H9 (cell line): ENCODE data around the gene KAZN. TPM values are rescaled to one million over a fixed set of nuclear protein-coding genes. Genes with fewer than 3 reads are reported as not detected.

ENCODE experiments used
- DNase-seq: peaks from one replicate; pipeline ENCODE4 v3.0.0-alpha.2; 2017
- H2AFZ ChIP-seq: one replicate; pipeline ENCODE4 v1.6.1; 2013; ENCODE audit warnings: mild to moderate bottlenecking, low read length, control low read depth, moderate library complexity
- H2AK5ac ChIP-seq: 2 replicates; pipeline ENCODE4 v1.6.1; 2013; ENCODE audit warnings: low read length, control low read depth, mixed read lengths; ENCODE audit not compliant: insufficient read length
- H2BK120ac ChIP-seq: one replicate; pipeline ENCODE4 v1.6.1; 2013; ENCODE audit warnings: low read depth, mild to moderate bottlenecking, low read length, control low read depth, inconsistent platforms; ENCODE audit not compliant: poor library complexity, severe bottlenecking
- H2BK12ac ChIP-seq: 2 replicates; pipeline ENCODE4 v1.6.1; 2013; ENCODE audit warnings: low read length, control low read depth, mixed read lengths, low read depth; ENCODE audit not compliant: insufficient read length
- H2BK15ac ChIP-seq: 2 replicates; pipeline ENCODE4 v1.6.1; 2013; ENCODE audit warnings: low read depth, low read length, control low read depth
- H2BK20ac ChIP-seq: one replicate; pipeline ENCODE4 v1.6.1; 2013; ENCODE audit warnings: low read depth, mild to moderate bottlenecking, low read length, control low read depth, inconsistent platforms; ENCODE audit not compliant: poor library complexity, severe bottlenecking
- H2BK5ac ChIP-seq: 2 replicates; pipeline ENCODE4 v1.6.1; 2013; ENCODE audit warnings: low read length, control low read depth, mixed read lengths; ENCODE audit not compliant: insufficient read length
- H3K14ac ChIP-seq: 2 replicates; pipeline ENCODE4 v1.6.1; 2013; ENCODE audit warnings: low read length, control low read depth; ENCODE audit not compliant: insufficient read depth
- H3K18ac ChIP-seq: 2 replicates; pipeline ENCODE4 v1.6.1; 2013; ENCODE audit warnings: low read depth, mild to moderate bottlenecking, mixed read lengths, low read length, control low read depth; ENCODE audit not compliant: insufficient read length
- H3K23ac ChIP-seq: 2 replicates; pipeline ENCODE4 v1.6.1; 2013; ENCODE audit warnings: low read length, control low read depth, mixed read lengths, low read depth; ENCODE audit not compliant: insufficient read length
- H3K23me2 ChIP-seq: 2 replicates; pipeline ENCODE4 v1.6.1; 2013; ENCODE audit warnings: low read depth, mild to moderate bottlenecking, mixed read lengths, low read length, control low read depth; ENCODE audit not compliant: insufficient read length, poor library complexity, severe bottlenecking
- H3K27ac ChIP-seq: 2 replicates; pipeline ENCODE4 v1.5.1; 2013; ENCODE audit warnings: low read length, control low read depth, mixed read lengths, low read depth; ENCODE audit not compliant: insufficient read length
- H3K27me3 ChIP-seq: 2 replicates; pipeline ENCODE4 v1.6.1; 2013; ENCODE audit warnings: low read length, control low read depth, inconsistent platforms; ENCODE audit not compliant: insufficient read depth
- H3K4ac ChIP-seq: 2 replicates; pipeline ENCODE4 v1.6.1; 2013; ENCODE audit warnings: low read depth, mild to moderate bottlenecking, control low read depth, inconsistent platforms, low read length, moderate library complexity
- H3K4me1 ChIP-seq: 2 replicates; pipeline ENCODE4 v1.6.1; 2013; ENCODE audit warnings: low read length, control low read depth, inconsistent platforms; ENCODE audit not compliant: insufficient read depth
- H3K4me2 ChIP-seq: 2 replicates; pipeline ENCODE4 v1.6.1; 2013; ENCODE audit warnings: low read length, control low read depth, mixed read lengths; ENCODE audit not compliant: insufficient read length, insufficient read depth
- H3K56ac ChIP-seq: 2 replicates; pipeline ENCODE4 v1.6.1; 2013; ENCODE audit warnings: low read depth, mild to moderate bottlenecking, mixed read lengths, low read length, control low read depth; ENCODE audit not compliant: insufficient read length
- H3K79me1 ChIP-seq: 2 replicates; pipeline ENCODE4 v1.6.1; 2013; ENCODE audit warnings: low read depth, mild to moderate bottlenecking, moderate library complexity, low read length, control low read depth, inconsistent platforms; ENCODE audit not compliant: insufficient read depth, poor library complexity, severe bottlenecking
- H3K79me2 ChIP-seq: 2 replicates; pipeline ENCODE4 v1.6.1; 2013; ENCODE audit warnings: low read length, control low read depth, inconsistent platforms; ENCODE audit not compliant: insufficient read depth
- H3K9ac ChIP-seq: 2 replicates; pipeline ENCODE4 v1.6.1; 2013; ENCODE audit warnings: low read length, control low read depth, mixed read lengths; ENCODE audit not compliant: insufficient read length; ENCODE audit errors: extremely low read depth
- H3K9me3 ChIP-seq: one replicate; pipeline ENCODE4 v1.6.1; 2013; ENCODE audit warnings: low read depth, low read length, inconsistent platforms; ENCODE audit not compliant: control insufficient read depth
- H3T11ph ChIP-seq: one replicate; pipeline ENCODE4 v1.6.1; 2013; ENCODE audit warnings: mild to moderate bottlenecking, low read length, control low read depth, inconsistent platforms
- H4K20me1 ChIP-seq: one replicate; pipeline ENCODE4 v1.6.1; 2013; ENCODE audit not compliant: control insufficient read depth, insufficient read length, insufficient read depth
- H4K5ac ChIP-seq: 2 replicates; pipeline ENCODE4 v1.6.1; 2013; ENCODE audit warnings: low read depth, mild to moderate bottlenecking, mixed read lengths, low read length, control low read depth; ENCODE audit not compliant: insufficient read length
- H4K8ac ChIP-seq: replicated peaks from 2 replicates; pipeline ENCODE4 v1.6.1; 2013; ENCODE audit warnings: low read length, control low read depth, mixed read lengths, low read depth; ENCODE audit not compliant: insufficient read length
- H4K91ac ChIP-seq: 2 replicates; pipeline ENCODE4 v1.6.1; 2013; ENCODE audit warnings: low read depth, mild to moderate bottlenecking, moderate library complexity, mixed read lengths, low read length, control low read depth; ENCODE audit not compliant: insufficient read length
- H3K27ac Mint-ChIP-seq, 3 experiments: 2 replicates in 2 of 3; 3 replicates in 1 of 3; pipeline ENCODE4 v1.8.0; 2020 to 2021; ENCODE audit warnings: mixed read lengths in 3 of 3, mild to moderate bottlenecking in 1 of 3, moderate library complexity in 1 of 3
- H3K27me3 Mint-ChIP-seq: 2 replicates; pipeline ENCODE4 v1.8.0; 2021; ENCODE audit warnings: low read depth, mild to moderate bottlenecking, moderate library complexity, mixed read lengths
- H3K36me3 Mint-ChIP-seq, 3 experiments: 2 replicates in 2 of 3; 3 replicates in 1 of 3; pipeline ENCODE4 v1.8.0; 2020 to 2021; ENCODE audit warnings: low read depth in 3 of 3, mixed read lengths in 3 of 3; ENCODE audit not compliant: insufficient read depth in 1 of 3
- H3K4me1 Mint-ChIP-seq, 2 experiments: 2 replicates each; pipeline ENCODE4 v1.8.0; 2020; ENCODE audit warnings: mixed read lengths in 2 of 2
- H3K4me3 Mint-ChIP-seq, 2 experiments: 2 replicates in 1 of 2; 3 replicates in 1 of 2; pipeline ENCODE4 v1.8.0; 2020 to 2021; ENCODE audit warnings: mild to moderate bottlenecking in 2 of 2, mixed read lengths in 2 of 2, moderate library complexity in 1 of 2
- H3K9me3 Mint-ChIP-seq, 2 experiments: 2 replicates in 1 of 2; 3 replicates in 1 of 2; pipeline ENCODE4 v1.8.0; 2020; ENCODE audit warnings: mild to moderate bottlenecking in 2 of 2, mixed read lengths in 2 of 2, moderate library complexity in 1 of 2
- WGBS: extraction: QIAGEN DNeasy Blood & Tissue Kit; methylation state at CpG from one replicate; pipeline ENCODE4 v1.1.7; 2013; ENCODE audit warnings: missing lambda C conversion rate, low lambda C conversion rate, mixed read lengths; ENCODE audit not compliant: insufficient read length; ENCODE audit errors: extremely low coverage; 5-methylcytosine and 5-hydroxymethylcytosine counted together
- total RNA-seq: library from RNA; stranded (reverse); gene quantifications from 2 replicates; pipeline ENCODE4 v1.2.1, GENCODE V29; 2021
- TF ChIP-seq, protein P1 (sequence below): fragments of 200-600 bp; sonication (generic); conservative IDR thresholded peaks from 3 replicates; pipeline ENCODE4 v1.8.0; 2021; ENCODE audit warnings: antibody characterized with exemption, mild to moderate bottlenecking

The KAZN gene
- total RNA-seq, 1 experiment from 2014 or later, result 7.6 TPM

- H3K79me1 ChIP-seq, result no peaks in the 10 kb centered on the region
- no peak overlapping the region for H4K91ac ChIP-seq
- no peak overlapping the region for H2BK12ac ChIP-seq
- H3K27me3 ChIP-seq, result no peaks in the 10 kb centered on the region
- H3K23me2 ChIP-seq, result no peaks in the 10 kb centered on the region
- WGBS, result no CpG with 5 or more reads among the region's 6 CpGs
- H2BK15ac ChIP-seq, result no peak overlapping the region
- H3K4ac ChIP-seq, result no peak overlapping the region
- no peak overlapping the region for H4K5ac ChIP-seq
- no peak overlapping the region for H2AK5ac ChIP-seq
- Mint-ChIP-seq H3K4me3 (no peak overlapping the region), H3K36me3 (peaks cover 0 to 10% (median 3%) of the 10 kb centered on the region in 3 experiments; a peak in 4 of 7 replicates), H3K9me3 (peaks cover 4 to 7% of the 10 kb centered on the region in 2 experiments; a peak in 3 of 5 replicates), H3K27me3 (peaks cover 3% of the 10 kb centered on the region), H3K27ac (no peak overlapping the region), H3K4me1 (peaks cover 50 to 52% of the 10 kb centered on the region in 2 experiments)
- no peak overlapping the region for H3K23ac ChIP-seq
- no peaks in the 10 kb centered on the region for H3K79me2 ChIP-seq
- H3K27ac ChIP-seq, result no peak overlapping the region
- DNase-seq, result no peak
- no peak overlapping the region for H3T11ph ChIP-seq
- H2BK5ac ChIP-seq, result no peak overlapping the region
- H2BK120ac ChIP-seq, result no peak overlapping the region
- no peak overlapping the region for H4K8ac ChIP-seq
- no peak overlapping the region for H3K56ac ChIP-seq
- no peak overlapping the region for H3K9ac ChIP-seq
- peaks cover 10% of the 10 kb centered on the region; the same call in 1 of the 2 replicates for H3K4me1 ChIP-seq
- no peaks in the 10 kb centered on the region for H3K9me3 ChIP-seq
- TF ChIP-seq, protein P1, sequence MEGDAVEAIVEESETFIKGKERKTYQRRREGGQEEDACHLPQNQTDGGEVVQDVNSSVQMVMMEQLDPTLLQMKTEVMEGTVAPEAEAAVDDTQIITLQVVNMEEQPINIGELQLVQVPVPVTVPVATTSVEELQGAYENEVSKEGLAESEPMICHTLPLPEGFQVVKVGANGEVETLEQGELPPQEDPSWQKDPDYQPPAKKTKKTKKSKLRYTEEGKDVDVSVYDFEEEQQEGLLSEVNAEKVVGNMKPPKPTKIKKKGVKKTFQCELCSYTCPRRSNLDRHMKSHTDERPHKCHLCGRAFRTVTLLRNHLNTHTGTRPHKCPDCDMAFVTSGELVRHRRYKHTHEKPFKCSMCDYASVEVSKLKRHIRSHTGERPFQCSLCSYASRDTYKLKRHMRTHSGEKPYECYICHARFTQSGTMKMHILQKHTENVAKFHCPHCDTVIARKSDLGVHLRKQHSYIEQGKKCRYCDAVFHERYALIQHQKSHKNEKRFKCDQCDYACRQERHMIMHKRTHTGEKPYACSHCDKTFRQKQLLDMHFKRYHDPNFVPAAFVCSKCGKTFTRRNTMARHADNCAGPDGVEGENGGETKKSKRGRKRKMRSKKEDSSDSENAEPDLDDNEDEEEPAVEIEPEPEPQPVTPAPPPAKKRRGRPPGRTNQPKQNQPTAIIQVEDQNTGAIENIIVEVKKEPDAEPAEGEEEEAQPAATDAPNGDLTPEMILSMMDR, result no peak
- H4K20me1 ChIP-seq, result no peaks in the 10 kb centered on the region
- no peak overlapping the region for H3K4me2 ChIP-seq
- H3K14ac ChIP-seq, result no peak overlapping the region
- no peak overlapping the region for H2AFZ ChIP-seq
- H3K18ac ChIP-seq, result no peak overlapping the region
- no peak overlapping the region for H2BK20ac ChIP-seq
These were observed 170.3 kb downstream of the KAZN start for GRCh38 chr1:14768582-14769304.
